ENCODE data around the gene LHFPL3. TPM values are rescaled to one million over a fixed set of nuclear protein-coding genes. Genes with fewer than 3 reads are reported as not detected.

LHFPL3 gene
- total and polyA plus RNA-seq, 2 experiments from 2014 or later, result 0.24 TPM; not detected in 1

GRCh38 chr7:104548861-104549260 lies 220.5 kb downstream of the LHFPL3 start:
- Histone ChIP-seq H3K27me3 (ENCODE audit: insufficient read depth) (no peaks in the 10 kb centered on the region), H2AFZ (no peak overlapping the region), H3K27ac (ENCODE audit: low read depth) (no peak overlapping the region), H3K4me2 (no peak overlapping the region), H3K79me2 (replicated peaks; ENCODE audit: insufficient read depth) (no peaks in the 10 kb centered on the region), H3K36me3 (ENCODE audit: insufficient read depth) (no peaks in the 10 kb centered on the region), H3K9me2 (ENCODE audit: insufficient read depth) (no peaks in the 10 kb centered on the region), H3K4me3 (no peak overlapping the region), H3K4me1 (ENCODE audit: insufficient read depth) (no peaks in the 10 kb centered on the region), H4K20me1 (replicated peaks; ENCODE audit: insufficient read depth) (no peaks in the 10 kb centered on the region), H3F3A (replicated peaks; ENCODE audit: low read depth) (no peaks in the 10 kb centered on the region)
- Mint-ChIP-seq H3K27ac (no peak overlapping the region), H3K27me3 (ENCODE audit: insufficient read depth, low read depth, poor library complexity) (no peaks in the 10 kb centered on the region), H3K36me3 (ENCODE audit: low read depth) (no peaks in the 10 kb centered on the region), H3K4me1 (no peaks in the 10 kb centered on the region), H3K4me3 (no peak overlapping the region), H3K9me3 (no peaks in the 10 kb centered on the region)
- TF ChIP-seq ETS1 (IDR thresholded peaks at IDR 0.05) (no peak), NANOG (IDR thresholded peaks at IDR 0.05; ENCODE audit: borderline replicate concordance) (no peak), CTCF (conservative IDR thresholded peaks at IDR 0.05; ENCODE audit: low read depth in 2 of 2) (peak; percentile 48 to 52), REST (IDR thresholded peaks at IDR 0.05; ENCODE audit: unreplicated experiment) (no peak), JUNB (IDR thresholded peaks at IDR 0.05; ENCODE audit: unreplicated experiment) (no peak), ZNF331 (CRISPR knock-in tag; IDR thresholded peaks at IDR 0.05; ENCODE audit: low read depth) (no peak)
- DNase-seq (ENCODE audit: low spot score) (peak; percentile 50), ATAC-seq (peak; percentile 52)

- Histone ChIP-seq H3K36me3 (ENCODE audit: insufficient read depth) (no peaks in the 10 kb centered on the region), H3K79me2 (replicated peaks; ENCODE audit: insufficient read depth) (no peaks in the 10 kb centered on the region), H3K4me1 (ENCODE audit: insufficient read depth) (no peaks in the 10 kb centered on the region), H3K4me3 (no peak overlapping the region), H4K20me1 (replicated peaks; ENCODE audit: insufficient read depth) (no peaks in the 10 kb centered on the region), H3K4me2 (no peak overlapping the region), H3F3A (replicated peaks; ENCODE audit: low read depth) (no peaks in the 10 kb centered on the region), H3K27ac (ENCODE audit: low read depth) (no peak overlapping the region), H3K27me3 (ENCODE audit: insufficient read depth) (no peaks in the 10 kb centered on the region), H3K9me2 (ENCODE audit: insufficient read depth) (no peaks in the 10 kb centered on the region), H2AFZ (no peak overlapping the region)
- Mint-ChIP-seq H3K27ac (no peak overlapping the region), H3K4me3 (no peak overlapping the region), H3K9me3 (peaks cover 8% of the 10 kb centered on the region; the same call in 2 of the 3 replicates), H3K4me1 (no peaks in the 10 kb centered on the region), H3K27me3 (ENCODE audit: insufficient read depth, low read depth, poor library complexity) (peaks cover 2% of the 10 kb centered on the region), H3K36me3 (ENCODE audit: low read depth) (0 out of 3 replicates have a peak, but pooled peaks cover 3% of the 10 kb centered on the region)
- DNase-seq (ENCODE audit: low spot score) (no peak), ATAC-seq (no peak)
- no peak for TF ChIP-seq EZH2phosphoT487 (IDR thresholded peaks at IDR 0.05; ENCODE audit: unreplicated experiment)
- no peak for TF ChIP-seq ZNF114 (CRISPR knock-in tag; IDR thresholded peaks at IDR 0.05)
- no peak for TF ChIP-seq EZH2 (IDR thresholded peaks at IDR 0.05; ENCODE audit: low read depth, unreplicated experiment)
- no peak for TF ChIP-seq STAT1 (IDR thresholded peaks at IDR 0.05; ENCODE audit: unreplicated experiment)
- no peak for TF ChIP-seq CTCF (conservative IDR thresholded peaks at IDR 0.05; ENCODE audit: low read depth in 2 of 2)
- TF ChIP-seq ETS1 (IDR thresholded peaks at IDR 0.05), result no peak
Measured at GRCh38 chr7:104550362-104550761, 222.0 kb downstream of the LHFPL3 start.
